CD4-positive, alpha-beta T cell treated with Interleukin-6 at 100 ng/mL for 8 hours (primary cell): Measurements from ENCODE around the gene SNRPA.
"Not testable (repeated sequence)": the region's sequence is repeated elsewhere in the genome, so short reads cannot be mapped to it uniquely, and the experiment has no call there.

Experiments used
- DNase-seq: peaks from one replicate; pipeline ENCODE4 v3.0.0-alpha.2; 2020; ENCODE audit warnings: mixed read lengths, low spot score

SNRPA gene

GRCh38 chr19:40721936-40722661 lies 28.9 kb upstream of the SNRPA start:
- no peak for DNase-seq

- no peak for DNase-seq
Observed at GRCh38 chr19:40723661-40724254, 27.2 kb upstream of the SNRPA start.

GRCh38 chr19:40724315-40724714 lies 26.7 kb upstream of the SNRPA start:
- DNase-seq = no peak

DNA sequence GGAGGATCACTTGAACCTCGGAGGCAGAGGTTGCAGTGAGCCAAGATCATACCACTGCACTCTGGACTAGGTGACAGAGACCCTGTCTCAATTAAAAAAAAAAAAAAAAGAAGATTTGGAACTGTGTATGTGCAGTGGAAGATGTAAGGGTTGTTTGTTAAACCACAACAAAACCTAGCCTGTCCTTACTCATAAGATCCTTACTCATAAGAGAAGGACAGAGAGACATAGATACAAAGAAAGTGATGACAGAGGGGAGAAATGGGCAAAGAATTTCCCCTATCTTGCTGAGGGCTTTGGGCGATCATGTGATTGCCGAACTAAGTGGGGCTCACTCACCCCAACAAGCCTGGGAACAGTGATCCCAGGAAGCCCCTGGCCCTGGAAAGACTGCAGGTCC lies 26.1 kb upstream of the SNRPA start:
- no peak for DNase-seq

DNA sequence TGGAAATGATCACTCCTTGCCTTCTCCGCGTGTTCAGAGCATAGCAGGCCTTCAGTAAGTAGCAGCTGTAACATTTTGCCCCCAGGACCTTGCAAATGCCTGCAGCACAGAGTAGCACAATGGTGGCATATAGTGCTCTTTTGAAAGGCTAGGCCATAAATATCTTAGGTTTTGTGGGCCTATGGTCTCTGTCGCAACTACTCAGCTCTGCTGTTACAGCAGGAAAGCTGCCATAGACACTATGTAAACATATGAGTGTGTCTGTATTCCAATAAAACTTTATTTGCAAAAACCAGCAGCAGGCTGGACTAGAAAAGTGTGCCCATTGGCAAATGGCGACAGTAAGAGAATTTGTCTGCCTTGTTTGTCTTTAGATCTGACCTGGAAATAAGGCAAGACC lies 24.7 kb upstream of the SNRPA start:
- DNase-seq = no peak

GRCh38 chr19:40730065-40730464 lies 20.9 kb upstream of the SNRPA start:
- DNase-seq = not testable (repeated sequence)

DNA sequence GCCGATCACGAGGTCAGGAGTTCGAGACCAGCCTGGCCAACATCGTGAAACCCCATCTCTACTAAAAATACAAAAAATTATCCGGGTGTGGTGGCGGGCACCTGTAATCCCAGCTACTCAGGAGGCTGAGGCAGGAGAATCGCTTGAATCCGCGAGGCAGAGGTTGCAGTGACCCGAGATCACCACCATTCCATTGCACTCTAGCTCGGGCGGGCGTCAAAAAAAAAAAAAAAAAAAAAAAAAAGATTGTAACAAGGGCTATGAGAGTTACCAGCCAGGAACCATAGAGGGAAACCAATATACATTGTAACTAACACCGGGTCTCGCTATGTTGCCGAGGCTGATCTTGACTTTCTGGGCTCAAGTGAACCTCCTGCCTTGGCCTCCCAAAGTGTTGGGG lies 18.7 kb upstream of the SNRPA start:
- not testable (repeated sequence) for DNase-seq

DNA sequence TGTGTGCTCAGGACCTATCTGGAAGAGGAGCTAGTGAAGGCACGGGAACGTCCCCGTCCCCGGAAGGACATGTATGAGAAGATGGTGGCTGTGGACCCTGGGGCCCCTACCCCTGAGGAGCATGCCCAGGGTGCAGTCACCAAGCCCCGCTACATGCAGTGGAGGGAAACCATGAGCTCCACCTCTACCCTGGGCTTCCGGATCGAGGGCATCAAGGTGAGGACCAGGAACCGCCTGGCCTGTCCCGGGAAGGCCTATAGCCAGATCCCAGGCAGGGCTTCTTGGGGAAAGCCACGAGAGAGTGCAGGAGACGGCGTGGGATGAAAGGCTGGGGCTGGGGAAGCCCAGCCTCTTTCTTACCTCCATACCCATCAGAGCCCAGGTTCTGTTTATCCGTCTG lies 17.9 kb upstream of the SNRPA start:
- no peak for DNase-seq

- DNase-seq = no peak
Observed at GRCh38 chr19:40735013-40735771, 15.8 kb upstream of the SNRPA start.

DNA sequence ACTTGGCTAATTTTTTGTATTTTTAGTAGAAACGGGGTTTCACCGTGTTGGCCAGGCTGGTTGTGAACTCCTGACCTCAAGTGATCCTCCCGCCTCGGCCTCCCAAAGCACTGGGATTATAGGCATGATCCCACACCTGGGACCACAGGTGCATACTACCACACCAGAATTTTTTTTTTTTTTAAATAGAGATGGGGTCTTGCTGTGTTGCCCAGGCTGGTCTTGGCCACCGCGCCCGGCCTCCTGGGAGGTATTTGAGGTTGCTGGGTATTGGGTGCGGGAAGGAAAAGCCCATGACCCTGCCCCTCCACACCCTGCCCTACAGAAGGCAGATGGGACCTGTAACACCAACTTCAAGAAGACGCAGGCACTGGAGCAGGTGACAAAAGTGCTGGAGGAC lies 14.3 kb upstream of the SNRPA start:
- no peak for DNase-seq

GRCh38 chr19:40737102-40737644 lies 13.8 kb upstream of the SNRPA start:
- no peak for DNase-seq

DNA sequence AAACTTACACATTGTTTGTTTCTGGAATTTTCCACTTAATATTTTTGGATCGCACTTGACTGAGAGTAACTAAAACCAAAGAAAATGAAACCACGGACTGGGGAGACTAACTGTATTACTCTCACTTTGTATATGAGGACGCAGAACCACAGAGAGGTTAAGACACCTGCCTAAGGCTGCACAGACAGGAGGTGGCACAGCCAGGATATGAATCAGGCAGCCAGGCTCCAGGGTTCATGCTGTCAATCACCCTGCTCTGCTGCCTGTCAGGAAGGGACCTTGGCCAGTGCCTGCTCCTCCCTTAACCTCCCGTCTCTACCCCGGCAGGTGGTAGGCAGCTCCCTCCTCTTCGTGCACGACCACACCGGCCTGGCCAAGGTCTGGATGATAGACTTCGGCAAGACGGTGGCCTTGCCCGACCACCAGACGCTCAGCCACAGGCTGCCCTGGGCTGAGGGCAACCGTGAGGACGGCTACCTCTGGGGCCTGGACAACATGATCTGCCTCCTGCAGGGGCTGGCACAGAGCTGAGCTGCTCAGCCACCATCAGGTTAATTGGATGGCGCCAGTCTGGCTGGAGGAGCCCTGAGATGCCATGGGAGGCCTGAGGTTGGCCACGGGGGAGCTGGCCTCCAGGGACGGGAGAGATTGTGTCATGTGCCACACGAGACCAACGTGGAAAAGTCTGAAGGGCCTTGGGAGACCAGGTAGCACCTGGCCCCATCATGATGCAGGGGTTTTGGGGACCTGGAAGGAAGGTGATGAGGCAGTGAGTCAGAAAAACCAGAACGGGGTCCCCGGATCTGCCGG lies 11.8 kb upstream of the SNRPA start:
- DNase-seq = no peak

GRCh38 chr19:40739871-40740703 lies 10.9 kb upstream of the SNRPA start:
- DNase-seq = no peak

DNA sequence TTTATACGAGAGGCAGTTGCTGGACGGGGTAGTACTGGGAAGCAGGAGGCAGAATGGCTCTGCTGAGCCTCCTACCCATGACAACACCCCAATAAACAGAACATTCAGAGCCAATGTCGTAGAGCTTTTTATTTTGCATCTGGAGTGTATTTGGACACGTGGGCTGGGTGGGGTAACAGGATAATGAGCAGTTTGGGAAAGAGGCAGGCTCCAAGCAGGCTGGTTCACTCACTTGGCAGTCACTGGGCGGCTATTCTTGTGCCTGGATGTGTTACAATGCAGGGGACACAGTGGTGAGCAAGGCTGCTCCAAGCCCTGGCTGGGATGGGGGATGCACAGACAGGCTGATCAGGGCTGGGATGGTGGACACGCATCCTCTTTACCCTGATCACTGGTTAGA lies 10.3 kb upstream of the SNRPA start:
- no peak for DNase-seq

DNA sequence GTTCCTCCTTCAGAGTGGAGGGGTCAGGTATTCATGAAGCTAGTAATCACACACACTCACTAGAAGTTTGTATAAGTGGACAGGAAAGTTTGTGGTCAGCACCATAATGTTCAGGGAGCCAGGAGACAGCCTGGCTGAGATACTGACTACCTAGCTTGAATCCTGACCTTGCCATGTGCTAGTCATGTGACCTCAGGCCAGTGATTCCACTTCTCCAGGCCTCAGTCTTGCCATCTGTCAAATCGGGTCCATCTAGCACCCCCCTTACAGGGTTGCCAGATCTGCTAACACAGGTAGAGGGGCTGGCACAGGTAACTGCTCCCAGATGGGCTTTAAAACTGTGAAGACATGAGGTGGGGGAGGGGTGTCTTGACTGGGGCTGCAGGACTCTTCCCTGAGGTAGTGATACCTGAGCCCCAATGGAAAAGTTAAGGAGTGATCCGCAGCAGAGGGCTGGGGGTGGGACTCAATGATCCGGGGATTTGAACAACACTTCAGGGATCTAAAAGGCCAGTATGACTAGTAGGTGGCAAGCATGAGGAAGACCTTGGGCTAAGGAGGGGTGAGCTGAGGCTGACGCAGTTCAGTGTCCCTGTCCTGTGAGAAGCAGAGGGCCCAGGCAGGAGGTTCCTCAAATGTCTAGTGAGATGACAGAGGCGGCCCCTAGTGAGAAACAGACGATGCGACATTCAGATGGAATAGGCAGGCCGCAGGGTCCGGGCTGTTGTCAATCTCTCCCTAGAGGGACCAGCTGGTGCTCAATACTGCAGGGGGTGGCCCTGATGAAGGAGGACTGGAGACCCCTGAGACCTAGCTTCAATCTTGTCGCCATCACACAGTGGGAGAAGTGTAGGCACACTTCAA lies 9.2 kb upstream of the SNRPA start:
- no peak for DNase-seq

- DNase-seq = no peak
Observed at GRCh38 chr19:40742477-40742876, 8.5 kb upstream of the SNRPA start.

DNA sequence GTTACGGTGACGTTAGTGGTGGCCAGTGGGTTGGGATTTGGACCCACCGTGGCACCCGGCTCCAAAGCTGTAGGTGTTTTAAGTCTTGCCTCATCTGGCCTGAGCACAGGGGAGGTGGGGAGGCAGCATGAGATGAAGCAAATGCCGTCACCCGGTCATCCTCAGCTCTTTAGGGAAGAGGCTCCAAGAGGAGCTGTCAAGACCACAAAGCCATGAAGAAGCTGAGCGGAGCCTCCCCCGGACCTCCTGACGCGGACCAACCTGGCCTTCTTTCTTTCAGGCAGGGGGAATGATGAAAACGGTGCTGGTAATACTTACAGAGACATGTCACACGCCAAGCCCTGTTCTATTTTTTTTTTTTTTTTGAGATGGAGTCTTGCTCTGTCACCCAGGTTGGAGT lies 8.1 kb upstream of the SNRPA start:
- DNase-seq = no peak

DNA sequence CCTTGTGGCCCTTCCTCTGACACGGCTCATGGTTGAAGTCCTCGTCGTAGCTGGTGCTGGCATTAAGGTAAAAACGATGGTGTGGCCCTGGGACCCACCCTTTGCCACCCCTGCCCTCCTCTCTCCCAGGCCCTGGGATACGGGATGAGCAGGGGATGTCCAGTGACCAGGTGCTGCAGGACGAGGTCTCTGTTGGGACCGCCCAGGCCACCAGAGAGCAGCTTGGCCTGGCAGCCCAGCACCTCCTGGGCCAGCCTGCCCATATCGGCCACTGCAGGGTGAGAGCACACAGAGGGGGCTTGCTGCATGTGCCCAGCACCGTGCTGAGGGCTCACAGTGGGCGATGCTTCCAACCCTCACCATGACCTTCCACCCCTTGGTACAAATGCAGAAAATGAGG lies 7.1 kb upstream of the SNRPA start:
- DNase-seq = no peak

GRCh38 chr19:40744554-40745401 lies 6.2 kb upstream of the SNRPA start:
- DNase-seq = no peak
